HCT116 (cell line): ENCODE data around the gene DCP2. TPM values are rescaled to one million over a fixed set of nuclear protein-coding genes. Genes with fewer than 3 reads are reported as not detected.

ENCODE experiments used
- ATAC-seq: fragments of 200-7000 bp; cut with Tn5 transposase; 2 replicates; pipeline ENCODE4 v1.9.1; 2020; ENCODE audit warnings: mild to moderate bottlenecking, moderate library complexity
- BruUV-seq: library from RNA; stranded (reverse); fragments of 400-500 nt; replicated peaks from 2 replicates; lab custom pipeline; 2021; lab: Mats Ljungman, UMichigan
- CTCF ChIA-PET: fragments of 300-600 bp; sonication (Branson Sonifier 250); formaldehyde crosslinking; loops from one replicate; lab custom pipeline; 2021; ENCODE audit warnings: antibody characterized with exemption; lab: Charles Lee
- POLR2A ChIA-PET: fragments of 300-600, 350-600 bp; sonication (Branson Sonifier 250); formaldehyde crosslinking; loops from one replicate; lab custom pipeline; 2021; ENCODE audit warnings: antibody characterized with exemption; lab: Charles Lee
- RAD21 ChIA-PET, 2 experiments: fragments of 300-600 bp; sonication (Branson Sonifier 250); formaldehyde crosslinking; loops; one replicate each; lab custom pipeline; 2023; ENCODE audit warnings: low total read pairs in 2 of 2; ENCODE audit not compliant: uncharacterized antibody in 2 of 2, unreplicated experiment in 2 of 2, low non-redundant PET in 1 of 2; lab: Charles Lee
- DNase-seq: peaks from one replicate; pipeline ENCODE4 v3.0.0-alpha.2; 2010; ENCODE audit warnings: low read depth, low spot score
- H2AFZ ChIP-seq: fragments of 200-600 bp; shearing (Covaris generic), sonication (generic); 2 replicates; pipeline ENCODE4 v1.6.1; 2017; ENCODE audit warnings: low read depth, mixed run types, mixed read lengths, antibody characterized with exemption, low read length; ENCODE audit not compliant: poor library complexity, severe bottlenecking
- H3K27ac ChIP-seq: 2 replicates; pipeline ENCODE4 v1.5.1; 2012; ENCODE audit warnings: low read depth, low read length
- H3K27me3 ChIP-seq: fragments of 200-600 bp; sonication (generic); 2 replicates; pipeline ENCODE4 v1.6.1; 2016; ENCODE audit warnings: mixed run types, low read length, mixed read lengths; ENCODE audit not compliant: insufficient read depth
- H3K36me3 ChIP-seq, 2 experiments: fragments of 200-500 bp in 1 of 2; fragments of 200-600 bp in 1 of 2; sonication (Bioruptor generic) in 1 of 2; sonication (generic) in 1 of 2; 2 replicates each; pipeline versions ENCODE4 v1.5.1 to v1.6.1; 2014 to 2016; ENCODE audit warnings: low read length in 2 of 2, inconsistent platforms in 1 of 2, mixed read lengths in 1 of 2, mixed run types in 1 of 2; ENCODE audit not compliant: insufficient read depth in 2 of 2, control insufficient read depth in 1 of 2
- H3K4me1 ChIP-seq, 2 experiments: fragments of 200-600 bp in 1 of 2; sonication (generic) in 1 of 2; 2 replicates each; pipeline versions ENCODE4 v1.5.1 to v1.6.1; 2012 to 2017; ENCODE audit warnings: low read length in 2 of 2, inconsistent platforms in 1 of 2, mild to moderate bottlenecking in 1 of 2, mixed read lengths in 1 of 2, mixed run types in 1 of 2, moderate library complexity in 1 of 2; ENCODE audit not compliant: insufficient read depth in 2 of 2, control insufficient read depth in 1 of 2
- H3K4me2 ChIP-seq: fragments of 200-600 bp; sonication (generic); 2 replicates; pipeline ENCODE4 v1.6.1; 2017; ENCODE audit warnings: mixed run types, low read length, mixed read lengths
- H3K4me3 ChIP-seq, 2 experiments: fragments of 200-600 bp in 1 of 2; sonication (generic) in 1 of 2; replicated peaks in 1 of 2; 2 replicates each; pipeline ENCODE4 v1.5.1; 2011 to 2016; ENCODE audit warnings: low read length in 2 of 2, control low read depth in 1 of 2, low read depth in 1 of 2, mild to moderate bottlenecking in 1 of 2, mixed read lengths in 1 of 2, mixed run types in 1 of 2
- H3K79me2 ChIP-seq: fragments of 200-600 bp; sonication (generic); 2 replicates; pipeline ENCODE4 v1.6.1; 2017; ENCODE audit warnings: mild to moderate bottlenecking, mixed run types, low read length, moderate library complexity, mixed read lengths; ENCODE audit not compliant: insufficient read depth
- H3K9ac ChIP-seq: fragments of 200-600 bp; sonication (generic); 2 replicates; pipeline ENCODE4 v1.6.1; 2016; ENCODE audit warnings: low read length, mixed read lengths
- H3K9me2 ChIP-seq: fragments of 200-600 bp; sonication (generic), shearing (Covaris generic); 2 replicates; pipeline ENCODE4 v1.6.1; 2017; ENCODE audit warnings: mixed run types, mild to moderate bottlenecking, moderate library complexity; ENCODE audit not compliant: insufficient read depth
- H3K9me3 ChIP-seq, 2 experiments: fragments of 200-500 bp in 1 of 2; fragments of 200-600 bp in 1 of 2; sonication (Bioruptor generic) in 1 of 2; sonication (generic) in 1 of 2; 2 replicates each; pipeline ENCODE4 v1.6.1; 2014 to 2017; ENCODE audit warnings: low read length in 2 of 2, mixed read lengths in 2 of 2, inconsistent platforms in 1 of 2, low read depth in 1 of 2, mild to moderate bottlenecking in 1 of 2, mixed run types in 1 of 2, moderate library complexity in 1 of 2; ENCODE audit not compliant: control insufficient read depth in 1 of 2, insufficient read depth in 1 of 2
- H4K20me1 ChIP-seq: fragments of 200-600 bp; sonication (generic), shearing (Covaris generic); 2 replicates; pipeline ENCODE4 v1.6.1; 2017; ENCODE audit warnings: mixed run types, mild to moderate bottlenecking, moderate library complexity; ENCODE audit not compliant: insufficient read depth
- ATF3 ChIP-seq: IDR thresholded peaks from 2 replicates; pipeline ENCODE4 v1.6.1; 2012
- CEBPB ChIP-seq: IDR thresholded peaks from 2 replicates; pipeline ENCODE4 v1.6.1; 2012; ENCODE audit warnings: low read depth
- EGR1 ChIP-seq: IDR thresholded peaks from 2 replicates; pipeline ENCODE4 v1.6.1; 2012; ENCODE audit warnings: low read depth
- ELF1 ChIP-seq: IDR thresholded peaks from 2 replicates; pipeline ENCODE4 v1.6.1; 2012; ENCODE audit warnings: low read depth, borderline replicate concordance
- EZH2 ChIP-seq: fragments of 200-600 bp; sonication (generic); IDR thresholded peaks from 2 replicates; pipeline ENCODE4 v1.6.1; 2017; ENCODE audit warnings: antibody characterized with exemption, mixed run types
- EZH2phosphoT487 ChIP-seq: fragments of 200-600 bp; IDR thresholded peaks from 2 replicates; pipeline ENCODE4 v1.6.1; 2018; ENCODE audit warnings: antibody characterized with exemption, borderline replicate concordance
- FOSL1 ChIP-seq: IDR thresholded peaks from 2 replicates; pipeline ENCODE4 v1.6.1; 2012; ENCODE audit warnings: low read depth
- POLR2A ChIP-seq: IDR thresholded peaks from 2 replicates; pipeline ENCODE4 v1.7.0; 2011; ENCODE audit warnings: borderline replicate concordance; ENCODE audit not compliant: insufficient read depth, insufficient read length; ENCODE audit errors: extremely low read depth
- POLR2AphosphoS5 ChIP-seq: IDR thresholded peaks from 2 replicates; pipeline ENCODE4 v1.6.1; 2011; ENCODE audit warnings: mild to moderate bottlenecking, low read depth, low read length, moderate library complexity
- RAD21 ChIP-seq: IDR thresholded peaks from 2 replicates; pipeline ENCODE4 v1.6.1; 2012; ENCODE audit warnings: low read depth, mild to moderate bottlenecking
- SIN3A ChIP-seq: IDR thresholded peaks from 2 replicates; pipeline ENCODE4 v1.6.1; 2012; ENCODE audit warnings: low read depth
- SP1 ChIP-seq: IDR thresholded peaks from 2 replicates; pipeline ENCODE4 v1.6.1; 2012; ENCODE audit warnings: low read depth
- SRF ChIP-seq: IDR thresholded peaks from 2 replicates; pipeline ENCODE4 v1.6.1; 2012; ENCODE audit warnings: low read depth
- YY1 ChIP-seq: IDR thresholded peaks from 2 replicates; pipeline ENCODE4 v1.6.1; 2011; ENCODE audit warnings: low read length, low read depth, moderate library complexity, mild to moderate bottlenecking; ENCODE audit not compliant: insufficient replicate concordance; ENCODE audit errors: extremely low read depth
- ZFX ChIP-seq: fragments of 450-650 bp; IDR thresholded peaks from 2 replicates; pipeline ENCODE4 v1.6.1; 2017
- intact Hi-C: fragments of 100-400 bp; cut with micrococcal nuclease; formaldehyde crosslinking; loops from 2 replicates; pipeline ENCODE4 v1.10.0; 2022
- total RNA-seq: library from RNA; stranded (reverse); gene quantifications from one replicate; pipeline ENCODE4 v1.2.1, GENCODE V29; 2021; ENCODE audit not compliant: unreplicated experiment
- TF ChIP-seq, protein P1 (sequence below): IDR thresholded peaks from 2 replicates; pipeline ENCODE4 v1.6.1; 2011; ENCODE audit warnings: mild to moderate bottlenecking, low read length, moderate library complexity; ENCODE audit not compliant: insufficient replicate concordance; ENCODE audit errors: extremely low read depth
- TF ChIP-seq, protein P2 (sequence below), 3 experiments: fragments of 200-600 bp in 1 of 3; sonication (generic) in 1 of 3; IDR thresholded peaks in 2 of 3; conservative IDR thresholded peaks in 1 of 3; 2 replicates each; pipeline ENCODE4 v1.5.1; 2012 to 2017; ENCODE audit warnings: low read depth in 2 of 3, low read length in 2 of 3, antibody characterized with exemption in 1 of 3, borderline replicate concordance in 1 of 3, control low read depth in 1 of 3, mild to moderate bottlenecking in 1 of 3, mixed read lengths in 1 of 3, mixed run types in 1 of 3, moderate library complexity in 1 of 3; ENCODE audit not compliant: insufficient read depth in 1 of 3

The DCP2 gene
- total RNA-seq, 1 experiment from 2014 or later = 57.1 TPM

GRCh38 chr5:113000466-113000865 lies 23.9 kb downstream of the DCP2 start:
- no peaks in the 10 kb centered on the region for H3K9me3 ChIP-seq
- H3K79me2 ChIP-seq = peaks cover 62% of the 10 kb centered on the region
- peaks cover 14% of the 10 kb centered on the region in 2 experiments; a peak in 2 of 4 replicates for H3K36me3 ChIP-seq
- no peaks in the 10 kb centered on the region for H3K9me2 ChIP-seq
- ATAC-seq (no peak), DNase-seq (no peak)
- POLR2A ChIA-PET = no interaction called here
- peaks cover 0 to 23% of the 10 kb centered on the region in 2 experiments; a peak in 2 of 4 replicates for H3K4me1 ChIP-seq
- no TSS peak for BruUV-seq
- H4K20me1 ChIP-seq = no peaks in the 10 kb centered on the region
- H3K27me3 ChIP-seq = no peaks in the 10 kb centered on the region
- no peak overlapping the region for H3K9ac ChIP-seq
- intact Hi-C loops = no loop called here
- RAD21 ChIA-PET = no interaction called here
- CTCF ChIA-PET = no interaction called here
- H3K4me2 ChIP-seq = no peak overlapping the region
- TF ChIP-seq SIN3A (no peak), POLR2AphosphoS5 (no peak), SRF (no peak), EZH2phosphoT487 (no peak), EGR1 (no peak), ELF1 (no peak), CEBPB (no peak), POLR2A (no peak), SP1 (no peak), FOSL1 (no peak), RAD21 (no peak), ZFX (no peak), ATF3 (no peak), YY1 (no peak), EZH2 (no peak)
- TF ChIP-seq, protein P1, sequence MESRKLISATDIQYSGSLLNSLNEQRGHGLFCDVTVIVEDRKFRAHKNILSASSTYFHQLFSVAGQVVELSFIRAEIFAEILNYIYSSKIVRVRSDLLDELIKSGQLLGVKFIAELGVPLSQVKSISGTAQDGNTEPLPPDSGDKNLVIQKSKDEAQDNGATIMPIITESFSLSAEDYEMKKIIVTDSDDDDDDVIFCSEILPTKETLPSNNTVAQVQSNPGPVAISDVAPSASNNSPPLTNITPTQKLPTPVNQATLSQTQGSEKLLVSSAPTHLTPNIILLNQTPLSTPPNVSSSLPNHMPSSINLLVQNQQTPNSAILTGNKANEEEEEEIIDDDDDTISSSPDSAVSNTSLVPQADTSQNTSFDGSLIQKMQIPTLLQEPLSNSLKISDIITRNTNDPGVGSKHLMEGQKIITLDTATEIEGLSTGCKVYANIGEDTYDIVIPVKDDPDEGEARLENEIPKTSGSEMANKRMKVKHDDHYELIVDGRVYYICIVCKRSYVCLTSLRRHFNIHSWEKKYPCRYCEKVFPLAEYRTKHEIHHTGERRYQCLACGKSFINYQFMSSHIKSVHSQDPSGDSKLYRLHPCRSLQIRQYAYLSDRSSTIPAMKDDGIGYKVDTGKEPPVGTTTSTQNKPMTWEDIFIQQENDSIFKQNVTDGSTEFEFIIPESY = no peak
- TF ChIP-seq, protein P2, sequence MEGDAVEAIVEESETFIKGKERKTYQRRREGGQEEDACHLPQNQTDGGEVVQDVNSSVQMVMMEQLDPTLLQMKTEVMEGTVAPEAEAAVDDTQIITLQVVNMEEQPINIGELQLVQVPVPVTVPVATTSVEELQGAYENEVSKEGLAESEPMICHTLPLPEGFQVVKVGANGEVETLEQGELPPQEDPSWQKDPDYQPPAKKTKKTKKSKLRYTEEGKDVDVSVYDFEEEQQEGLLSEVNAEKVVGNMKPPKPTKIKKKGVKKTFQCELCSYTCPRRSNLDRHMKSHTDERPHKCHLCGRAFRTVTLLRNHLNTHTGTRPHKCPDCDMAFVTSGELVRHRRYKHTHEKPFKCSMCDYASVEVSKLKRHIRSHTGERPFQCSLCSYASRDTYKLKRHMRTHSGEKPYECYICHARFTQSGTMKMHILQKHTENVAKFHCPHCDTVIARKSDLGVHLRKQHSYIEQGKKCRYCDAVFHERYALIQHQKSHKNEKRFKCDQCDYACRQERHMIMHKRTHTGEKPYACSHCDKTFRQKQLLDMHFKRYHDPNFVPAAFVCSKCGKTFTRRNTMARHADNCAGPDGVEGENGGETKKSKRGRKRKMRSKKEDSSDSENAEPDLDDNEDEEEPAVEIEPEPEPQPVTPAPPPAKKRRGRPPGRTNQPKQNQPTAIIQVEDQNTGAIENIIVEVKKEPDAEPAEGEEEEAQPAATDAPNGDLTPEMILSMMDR (IDR thresholded peaks at IDR 0.05 in 2 of 3, conservative IDR thresholded peaks at IDR 0.05 in 1 of 3; ENCODE audit: borderline replicate concordance in 1 of 3, insufficient read depth in 1 of 3, low read depth in 2 of 3, low read length in 2 of 3) = no peak
- TF ChIP-seq, all 23 proteins: peak for 0
- Histone ChIP-seq H3K27ac (no peak overlapping the region), H2AFZ (no peak overlapping the region), H3K4me3 (no peak overlapping the region)
